Activated CD8-positive, alpha-beta memory T cell treated with anti-CD3 and anti-CD28 coated beads for 24 hours (primary cell): ENCODE data around the gene ANXA1.
"Not testable (repeated sequence)": the region's sequence is repeated elsewhere in the genome, so short reads cannot be mapped to it uniquely, and the experiment has no call there.

ENCODE experiments used
- DNase-seq: peaks from one replicate; pipeline ENCODE4 v3.0.0-alpha.2; 2020

Gene ANXA1

GRCh38 chr9:73170185-73170957, 18.7 kb downstream of the ANXA1 start:
- no peak for DNase-seq

DNA sequence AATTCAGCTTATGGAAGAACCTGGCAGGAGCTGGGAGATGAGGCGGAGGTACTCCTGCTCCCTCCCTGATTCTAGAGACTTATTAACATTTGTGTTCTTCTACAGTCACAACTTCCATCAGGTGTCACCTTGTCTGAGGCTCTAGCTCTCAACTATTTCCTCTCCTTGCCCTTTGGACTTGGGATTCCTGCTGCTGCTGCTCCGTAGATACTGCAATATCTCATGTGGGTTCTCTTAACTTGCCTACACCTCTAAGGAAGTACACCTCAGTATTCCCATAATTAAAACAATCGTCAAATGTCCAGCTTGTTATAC, 21.2 kb downstream of the ANXA1 start:
- DNase-seq = no peak

DNA sequence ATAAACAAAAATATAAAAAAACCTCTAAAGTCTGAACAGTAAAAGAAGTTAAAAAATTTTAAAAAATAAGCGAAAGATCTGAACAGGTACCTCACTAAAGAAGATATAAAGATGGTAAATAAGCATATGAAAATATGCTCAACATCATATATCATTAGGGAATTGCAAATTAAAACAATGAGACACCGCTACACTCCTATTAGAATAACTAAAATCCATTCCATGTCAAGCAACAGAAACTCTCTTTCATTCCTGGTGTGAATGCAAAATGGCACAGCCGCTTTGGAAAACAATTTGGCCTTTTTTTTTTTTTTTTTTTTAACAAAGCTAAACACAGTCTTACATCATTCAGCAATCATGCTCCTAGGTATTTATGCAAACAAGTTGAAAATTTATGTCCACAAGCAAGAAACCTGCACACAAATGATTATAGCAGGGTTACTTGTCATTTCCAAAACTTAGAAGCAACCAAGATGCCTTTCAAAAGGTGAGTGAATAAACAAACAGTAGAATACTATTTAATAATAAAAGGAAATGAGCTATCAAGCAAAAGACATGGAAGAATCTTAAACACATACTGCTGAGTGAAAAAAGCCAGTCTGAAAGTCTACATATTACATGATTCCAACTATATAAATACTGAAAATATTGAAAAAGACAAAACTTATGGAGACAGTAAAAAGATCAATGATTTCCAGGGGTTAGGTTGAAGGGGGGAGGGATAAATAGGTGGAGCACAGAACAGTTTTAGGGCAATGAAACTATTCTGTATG, 22.1 kb downstream of the ANXA1 start:
- no peak for DNase-seq

GRCh38 chr9:73174330-73174980, 22.8 kb downstream of the ANXA1 start:
- DNase-seq = no peak

DNA sequence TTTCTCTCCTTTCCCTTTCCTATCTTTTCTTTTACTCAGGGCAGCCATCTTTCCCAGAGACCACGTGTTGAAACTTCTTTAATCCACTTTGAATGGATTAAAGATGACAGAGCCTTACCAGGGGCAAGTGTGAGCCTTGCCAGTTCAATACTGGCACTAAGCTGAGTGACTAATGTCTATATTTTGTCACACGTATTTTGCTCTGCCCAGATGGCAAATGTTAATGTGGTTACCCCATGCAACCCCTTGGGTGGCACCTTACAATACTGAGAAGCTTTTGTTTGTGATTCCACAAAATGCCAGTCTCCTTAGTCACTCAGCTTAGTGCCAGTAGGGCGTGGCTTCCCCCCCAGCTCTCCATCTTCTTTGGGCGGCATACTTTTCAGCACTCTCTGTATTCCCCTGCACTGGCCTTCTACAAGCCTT, 24.8 kb downstream of the ANXA1 start:
- DNase-seq = no peak

- DNase-seq = no peak
Measured at GRCh38 chr9:73178044-73178443, 26.4 kb downstream of the ANXA1 start.

DNA sequence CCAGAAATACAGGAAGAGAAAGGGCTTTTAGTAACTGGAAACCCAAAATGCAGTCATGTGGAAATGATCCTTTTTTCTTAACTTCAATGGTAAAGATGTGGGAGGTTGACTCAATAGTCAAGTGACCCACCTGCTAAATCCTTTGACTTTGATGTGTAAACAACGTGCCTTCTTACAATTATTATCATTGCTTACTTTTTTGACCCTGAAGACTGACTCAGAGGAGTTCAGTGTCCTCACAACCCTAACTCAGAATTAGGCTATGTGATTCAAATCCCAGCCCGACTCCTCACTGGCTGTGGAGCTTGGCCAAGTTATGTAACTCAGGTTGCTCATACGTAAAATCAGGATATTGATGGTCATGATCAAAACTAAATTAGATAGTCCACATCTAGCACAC, 27.9 kb downstream of the ANXA1 start:
- DNase-seq = no peak

- DNase-seq = no peak
Measured at GRCh38 chr9:73180403-73180802, 28.7 kb downstream of the ANXA1 start.

DNA sequence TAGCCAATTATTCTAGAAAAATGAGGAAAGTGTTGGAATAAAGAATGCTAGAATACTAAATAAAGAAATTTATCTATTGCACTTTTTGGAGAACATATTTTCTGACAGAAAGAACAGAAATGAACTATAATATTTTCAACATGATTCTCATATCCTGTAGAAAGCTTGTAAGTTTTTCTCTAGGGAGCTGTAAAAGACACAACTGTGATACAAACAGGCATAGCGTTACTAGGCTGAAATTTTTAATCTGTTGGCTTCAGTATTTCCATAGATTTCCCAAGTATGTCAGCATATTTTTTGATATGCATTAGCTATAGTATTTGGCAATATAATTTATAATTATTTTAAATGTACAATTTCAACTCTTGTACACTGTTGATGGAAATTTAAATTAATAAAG, 31.3 kb downstream of the ANXA1 start:
- DNase-seq = no peak

GRCh38 chr9:73183428-73183827, 31.8 kb downstream of the ANXA1 start:
- DNase-seq = no peak

GRCh38 chr9:73183917-73184861, 32.5 kb downstream of the ANXA1 start:
- DNase-seq = no peak

- not testable (repeated sequence) for DNase-seq
Measured at GRCh38 chr9:73191109-73191508, 39.4 kb downstream of the ANXA1 start.

DNA sequence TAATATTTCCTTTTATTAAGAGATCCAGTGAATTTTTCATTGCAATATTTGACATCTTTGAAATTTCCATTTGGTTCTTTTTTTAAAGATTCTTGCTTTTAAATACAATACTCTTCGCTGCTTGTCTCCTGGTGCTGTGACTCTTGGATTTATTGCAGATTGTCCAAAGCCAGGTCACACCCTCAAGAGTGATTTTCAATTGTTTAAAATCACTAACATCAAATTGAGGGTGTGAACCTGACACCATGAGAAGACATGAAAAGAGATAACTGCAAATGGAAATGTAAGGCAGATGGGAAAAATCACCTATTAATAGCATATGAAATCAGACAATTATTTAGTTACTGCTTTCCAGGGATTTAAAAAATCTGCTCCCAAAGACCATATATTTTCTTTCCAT, 42.6 kb downstream of the ANXA1 start:
- DNase-seq = no peak

GRCh38 chr9:73199448-73199847, 47.8 kb downstream of the ANXA1 start:
- DNase-seq = no peak

- DNase-seq = no peak
Measured at GRCh38 chr9:73199886-73200285, 48.2 kb downstream of the ANXA1 start.

DNA sequence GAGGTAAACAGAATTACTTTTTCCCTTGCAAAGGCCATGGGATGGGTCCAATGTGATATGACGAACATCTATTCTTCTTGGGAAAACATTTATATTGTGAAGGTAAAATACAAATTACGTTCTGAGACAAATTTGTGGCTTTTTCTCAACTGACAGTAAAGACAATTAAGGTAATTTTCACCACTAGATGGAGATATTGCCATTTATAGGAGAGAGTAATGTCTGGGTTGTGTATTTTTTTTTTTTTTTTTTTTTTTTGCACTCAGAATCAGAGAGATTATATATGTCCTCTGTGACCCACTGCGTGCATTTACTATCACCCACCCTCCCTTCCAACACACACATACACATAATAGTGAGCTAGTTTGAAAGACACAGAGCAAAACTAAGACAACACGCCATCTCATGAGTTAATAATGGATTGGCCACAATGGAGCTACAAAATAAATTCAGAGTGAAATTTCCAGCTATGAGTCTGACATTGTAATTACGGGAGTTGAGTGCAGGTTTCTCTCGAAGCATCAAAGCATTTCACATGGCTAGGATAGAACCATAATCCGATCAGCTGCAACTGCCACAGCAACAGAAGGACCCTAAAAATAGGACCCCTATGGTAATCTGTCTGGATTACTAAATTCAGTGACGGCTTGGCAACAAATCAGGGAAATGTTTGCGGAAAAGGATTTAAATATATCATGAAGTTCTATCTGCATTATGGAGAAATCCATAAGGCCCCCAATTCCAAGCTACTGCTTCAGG, 49.2 kb downstream of the ANXA1 start:
- DNase-seq = no peak

- no peak for DNase-seq
Measured at GRCh38 chr9:73202980-73203379, 51.3 kb downstream of the ANXA1 start.

GRCh38 chr9:73204936-73205335, 53.3 kb downstream of the ANXA1 start:
- DNase-seq = no peak

DNA sequence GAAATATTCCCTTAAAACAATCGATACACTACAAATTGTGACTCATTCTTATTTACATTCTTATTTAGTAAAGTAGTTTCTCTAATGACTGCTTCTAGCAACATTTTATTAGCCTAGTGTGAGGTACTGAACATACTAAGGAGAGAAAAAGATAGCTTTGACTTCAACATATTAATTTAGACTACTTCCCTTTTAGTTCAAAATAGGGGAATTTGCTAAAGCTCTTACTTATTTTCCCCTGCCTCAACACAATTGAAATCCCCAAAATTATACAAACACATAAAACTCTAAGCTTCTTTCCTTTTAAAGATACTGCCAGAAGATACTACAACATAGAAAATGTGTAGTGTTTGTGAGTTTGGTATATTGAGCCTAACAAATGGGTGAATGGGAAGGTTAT, 55.2 kb downstream of the ANXA1 start:
- no peak for DNase-seq

- no peak for DNase-seq
Measured at GRCh38 chr9:73210886-73211666, 59.4 kb downstream of the ANXA1 start.

DNA sequence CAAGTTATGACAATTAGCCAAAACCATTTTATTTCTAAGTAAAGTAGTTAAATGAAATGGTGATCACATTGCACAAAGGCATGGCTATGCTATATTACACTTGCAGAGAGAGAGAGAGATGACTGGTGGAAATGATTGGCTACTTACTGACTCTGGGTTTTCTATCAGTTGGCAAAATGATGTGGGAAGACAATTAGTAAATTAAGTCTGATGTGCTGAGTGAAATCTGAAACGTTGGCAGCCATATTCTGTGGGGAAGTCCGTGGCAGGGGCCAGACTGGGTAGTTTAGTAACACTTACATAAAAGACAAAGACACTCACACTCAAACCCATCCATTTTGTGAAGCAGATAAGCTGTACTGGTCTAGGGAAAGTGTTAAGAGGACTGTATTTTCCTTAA, 61.6 kb downstream of the ANXA1 start:
- no peak for DNase-seq
